SK-N-MC (cell line): ENCODE measurements around the gene COL21A1.

ENCODE experiments used
- EZH2 ChIP-seq: fragments of 200-600 bp; sonication (generic); IDR thresholded peaks from one replicate; pipeline ENCODE4 v1.6.1; 2017; ENCODE audit warnings: antibody characterized with exemption
- FOXP2 ChIP-seq: optimal IDR thresholded peaks from 2 replicates; pipeline ENCODE3; 2011; ENCODE audit warnings: mild to moderate bottlenecking, moderate library complexity; ENCODE audit not compliant: insufficient read depth; ENCODE audit errors: extremely low read length, control extremely low read depth
- POLR2AphosphoS5 ChIP-seq: IDR thresholded peaks from 2 replicates; pipeline ENCODE4 v1.6.1; 2012; ENCODE audit warnings: mild to moderate bottlenecking, low read depth, low read length, borderline replicate concordance

- TF ChIP-seq POLR2AphosphoS5 = no peak
- no peak for TF ChIP-seq EZH2
- TF ChIP-seq FOXP2 = no peak
Observed at GRCh38 chr6:56266011-56266410, 18.6 kb upstream of the COL21A1 start.
